HK-2 (cell line): ENCODE data around the gene CCBE1.
"Not testable (repeated sequence)": the region's sequence is repeated elsewhere in the genome, so short reads cannot be mapped to it uniquely, and the experiment has no call there.

ENCODE experiments used
- DNase-seq: peaks from one replicate; pipeline ENCODE4 v3.0.0-alpha.2; 2018; ENCODE audit not compliant: unreplicated experiment

Gene CCBE1

GRCh38 chr18:59657012-59657411 is 40.2 kb downstream of the CCBE1 start:
- DNase-seq, result no peak

- no peak for DNase-seq
These were observed 40.8 kb downstream of the CCBE1 start for GRCh38 chr18:59656373-59656887.

DNA sequence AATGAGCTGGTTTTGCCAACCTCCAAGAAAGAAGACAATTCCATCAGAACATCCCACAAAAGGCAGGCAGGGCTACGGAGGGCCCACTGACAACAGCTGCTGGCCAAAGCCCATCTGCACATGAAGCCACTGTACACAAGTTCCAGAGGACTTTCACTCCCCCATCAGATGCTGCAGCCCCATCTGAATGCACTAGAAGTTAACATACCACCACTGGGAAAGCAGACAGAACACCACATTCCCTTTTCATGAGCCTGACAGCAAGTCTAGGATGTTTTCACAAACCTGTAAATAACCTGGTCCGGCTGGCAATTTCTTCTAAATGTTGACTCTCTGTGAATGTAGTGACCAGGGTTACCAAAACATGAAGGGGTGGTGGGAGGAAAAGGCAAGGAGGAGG is 41.5 kb downstream of the CCBE1 start:
- no peak for DNase-seq

DNA sequence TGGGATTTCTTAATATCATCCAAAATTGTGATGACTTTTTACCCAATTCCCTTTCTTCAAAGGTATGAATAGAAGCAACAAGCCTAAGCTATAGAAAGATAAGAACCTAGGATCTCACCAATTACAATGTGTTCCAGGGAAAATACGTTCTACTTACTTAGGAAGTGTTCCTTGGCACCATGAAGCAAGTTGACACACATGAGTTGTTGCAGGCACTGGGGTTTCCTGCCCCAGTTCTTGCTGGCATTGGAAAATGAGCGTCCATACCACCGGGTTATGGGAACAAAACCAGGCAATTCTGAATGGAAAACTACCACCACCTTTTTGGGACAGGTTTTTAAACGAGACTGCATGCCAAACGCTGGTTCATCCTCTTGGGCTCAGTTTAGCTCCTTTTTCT is 46.2 kb downstream of the CCBE1 start:
- DNase-seq, result no peak

GRCh38 chr18:59650266-59650820 is 46.9 kb downstream of the CCBE1 start:
- DNase-seq, result no peak

DNA sequence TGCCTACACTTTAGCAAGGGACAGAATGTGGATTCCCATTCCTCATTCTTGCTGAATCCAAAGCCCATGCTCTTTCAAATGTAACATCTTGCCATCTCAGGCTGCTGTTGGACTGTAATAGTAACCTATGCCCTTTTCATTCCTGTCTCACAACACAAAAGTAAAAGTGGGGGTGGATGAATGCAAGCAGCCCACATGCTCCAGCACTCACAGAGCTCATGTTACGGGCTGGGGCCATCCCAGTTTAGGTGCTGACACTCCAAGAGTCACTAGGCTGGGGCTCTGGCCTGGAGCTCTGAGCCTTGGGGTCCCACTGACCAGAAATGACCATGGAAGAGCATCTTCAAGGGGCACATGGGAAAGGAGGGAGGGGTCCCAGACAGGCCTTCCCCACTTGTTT is 47.6 kb downstream of the CCBE1 start:
- DNase-seq, result no peak

GRCh38 chr18:59648469-59648868 is 48.8 kb downstream of the CCBE1 start:
- not testable (repeated sequence) for DNase-seq

- no peak for DNase-seq
These were observed 50.3 kb downstream of the CCBE1 start for GRCh38 chr18:59646963-59647307.

DNA sequence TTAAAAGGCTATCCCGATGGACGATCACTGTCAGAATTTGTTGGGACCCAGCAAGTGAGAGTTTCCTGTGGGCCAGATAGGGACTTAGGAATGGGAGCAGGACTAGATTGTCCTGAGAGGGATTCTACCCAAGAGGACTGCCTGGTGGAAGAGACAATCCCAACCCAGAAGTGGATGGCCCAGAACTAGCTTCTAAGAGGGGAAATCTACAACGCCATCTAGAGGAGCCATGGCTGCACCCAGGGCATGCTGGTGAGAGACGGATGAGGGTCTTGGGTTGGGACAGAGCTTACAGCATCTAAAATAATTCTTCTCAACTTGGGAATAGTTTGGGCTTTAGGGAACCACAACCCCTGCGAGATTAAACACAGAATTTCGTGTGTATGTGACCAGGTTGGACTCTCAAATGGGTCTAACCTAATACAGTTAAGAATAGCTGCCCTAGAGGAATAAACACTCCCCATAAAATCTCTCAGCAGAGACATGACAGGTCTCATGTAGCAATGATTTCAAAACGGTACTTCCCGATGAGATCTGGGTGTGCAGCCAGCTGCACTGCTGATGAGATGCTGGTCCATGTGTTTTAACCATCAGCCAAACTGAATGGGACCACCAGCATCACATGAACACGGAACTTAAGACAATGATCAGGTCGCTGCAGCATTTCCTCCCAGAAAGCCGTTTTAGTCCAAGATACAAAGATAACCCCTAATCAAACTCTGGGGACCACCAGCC is 50.8 kb downstream of the CCBE1 start:
- DNase-seq, result no peak

GRCh38 chr18:59643740-59644139 is 53.5 kb downstream of the CCBE1 start:
- no peak for DNase-seq

GRCh38 chr18:59640721-59641120 is 56.5 kb downstream of the CCBE1 start:
- no peak for DNase-seq

DNA sequence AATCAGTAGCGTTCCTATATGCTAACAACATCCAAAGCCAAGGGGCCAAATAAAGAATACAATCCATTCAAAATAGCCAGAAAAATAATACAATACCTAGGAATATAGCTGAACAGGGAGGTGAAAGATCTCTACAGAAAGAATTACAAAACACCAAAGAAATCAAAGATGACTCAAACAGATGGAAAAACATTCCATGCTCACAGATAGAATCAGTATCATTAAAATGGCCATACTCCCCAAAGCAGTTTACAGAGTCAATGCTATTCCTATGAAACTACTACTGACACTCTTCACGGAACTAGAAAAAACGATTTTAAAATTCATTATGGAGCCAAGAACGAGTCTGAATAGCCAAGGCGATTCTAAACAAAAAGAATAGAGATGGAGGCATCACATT is 57.4 kb downstream of the CCBE1 start:
- DNase-seq, result no peak

DNA sequence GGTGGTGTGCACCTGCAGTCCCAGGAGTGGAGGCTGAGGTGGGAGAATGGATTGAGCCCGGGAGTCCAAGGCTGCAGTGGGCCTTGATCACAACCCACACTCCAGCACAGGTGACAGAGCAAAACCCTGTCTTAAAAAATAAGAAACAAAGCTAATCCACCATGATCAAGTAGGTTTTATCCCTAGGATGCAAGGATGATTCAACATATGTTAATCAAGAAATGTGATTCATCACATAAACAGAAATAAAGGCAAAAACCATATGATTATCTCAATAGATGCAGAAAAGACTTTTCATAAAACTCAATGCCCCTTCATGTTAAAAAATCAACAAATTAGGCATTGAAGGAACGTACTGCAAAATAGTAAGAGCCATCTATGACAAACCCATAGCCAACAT is 58.1 kb downstream of the CCBE1 start:
- no peak for DNase-seq

DNA sequence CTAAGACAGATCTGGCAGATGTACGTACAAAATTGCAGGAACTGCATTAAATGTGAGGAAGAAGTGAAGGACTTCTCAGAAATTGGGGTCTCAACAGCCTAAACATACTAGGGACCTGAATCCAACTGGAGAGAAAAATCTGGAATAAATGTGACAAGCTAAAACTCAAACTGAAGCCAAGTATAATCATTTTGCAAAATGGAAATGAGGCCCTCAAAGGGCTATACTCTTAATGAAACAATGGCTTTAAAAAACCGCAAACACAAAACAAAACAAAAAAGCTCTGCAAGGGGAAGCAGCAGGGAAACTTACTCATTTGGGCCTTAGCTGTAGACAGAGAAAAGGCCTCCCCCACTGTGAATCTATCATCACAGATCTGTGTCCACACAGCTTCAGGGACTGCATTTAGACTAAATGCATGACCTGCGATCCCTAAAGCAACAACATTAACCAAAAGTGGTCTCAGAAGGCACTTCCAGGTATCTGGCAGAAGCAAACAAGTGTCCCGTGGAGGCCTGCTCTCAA is 63.2 kb downstream of the CCBE1 start:
- no peak for DNase-seq

DNA sequence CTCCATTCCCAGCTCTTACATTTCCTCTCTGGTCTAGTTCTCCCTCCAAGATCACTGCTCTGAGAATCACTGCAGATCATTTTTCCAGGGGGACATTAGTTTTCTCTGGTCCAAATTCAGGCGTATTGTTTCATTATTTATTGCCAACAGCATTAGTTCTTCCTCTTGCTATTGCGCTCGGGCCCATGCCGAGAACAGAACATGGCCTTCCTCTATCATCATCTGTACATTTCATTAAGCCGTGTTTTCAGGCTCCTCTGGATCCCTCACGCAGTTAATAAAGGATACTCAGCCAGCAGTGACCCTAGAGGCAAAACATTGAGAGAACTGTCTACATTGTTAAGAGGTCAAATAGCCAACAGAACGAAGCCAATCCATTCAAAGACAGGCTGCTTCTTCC is 63.9 kb downstream of the CCBE1 start:
- DNase-seq, result no peak

GRCh38 chr18:59631583-59632181 is 65.5 kb downstream of the CCBE1 start:
- DNase-seq, result no peak

DNA sequence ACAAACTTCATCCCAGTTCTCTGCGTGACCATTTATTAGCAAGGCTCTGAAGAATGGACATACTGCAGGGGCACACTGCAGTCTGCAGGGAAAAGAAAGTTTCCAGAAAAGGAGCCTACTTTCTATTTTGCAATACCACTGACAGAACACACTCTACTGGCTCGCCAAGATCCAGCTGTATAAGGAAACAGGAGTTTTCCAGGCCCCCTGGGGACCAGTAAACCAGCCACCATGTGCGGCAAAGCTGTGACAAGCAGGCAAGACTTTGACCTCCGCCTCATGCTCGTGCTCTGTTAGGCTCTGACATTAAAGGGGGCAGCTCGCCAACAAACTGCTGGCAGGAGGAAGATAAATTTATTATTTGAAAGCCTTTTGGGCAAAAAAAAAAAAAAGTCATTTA is 67.3 kb downstream of the CCBE1 start:
- DNase-seq, result no peak

DNA sequence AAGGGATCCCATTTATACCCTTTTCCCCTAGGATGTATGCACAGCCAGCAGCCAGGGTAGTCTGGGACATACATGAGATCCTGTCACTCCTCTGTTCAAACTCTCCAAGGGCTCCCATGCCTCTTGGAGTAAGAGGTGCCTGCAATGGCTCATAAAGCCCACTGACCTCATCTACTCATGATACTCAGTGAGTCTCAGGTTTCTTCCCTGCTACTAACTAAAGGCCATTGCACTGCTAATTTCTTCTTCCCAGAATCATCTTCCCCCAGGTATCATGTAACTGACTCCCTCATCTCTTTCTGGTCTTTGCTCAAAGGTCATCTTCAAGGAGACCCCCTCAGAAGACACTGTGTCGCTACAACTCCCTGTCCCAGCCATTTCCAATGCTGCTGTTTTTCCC is 68.2 kb downstream of the CCBE1 start:
- DNase-seq, result no peak

- no peak for DNase-seq
These were observed 69.8 kb downstream of the CCBE1 start for GRCh38 chr18:59627414-59627813.

GRCh38 chr18:59624369-59624765 is 72.9 kb downstream of the CCBE1 start:
- DNase-seq, result no peak

GRCh38 chr18:59623456-59624368 is 73.5 kb downstream of the CCBE1 start:
- no peak for DNase-seq

GRCh38 chr18:59621027-59621426 is 76.2 kb downstream of the CCBE1 start:
- peak; percentile 14 for DNase-seq
